Measurements from ENCODE around the gene FARP2. TPM values are rescaled to one million over a fixed set of nuclear protein-coding genes. Genes with fewer than 3 reads are reported as not detected.
A peak's percentile ranks its signal among the peaks of the same experiment; 100 is the strongest.

FARP2 gene
- total and polyA plus RNA-seq, 11 donors: 7.9 to 31.8 (median 20.1) TPM

GRCh38 chr2:241357531-241357930, 1.4 kb downstream of the FARP2 start:
- DNase-seq (no peak), ATAC-seq (no peak)
- Histone ChIP-seq H3K27ac (peak overlapping the region in 1 of 12 donors; percentile 72), H3K27me3 (no peaks in the 10 kb centered on the region), H3K9me3 (no peaks in the 10 kb centered on the region), H3K4me1 (peaks cover 0 to 40% (median 19%) of the 10 kb centered on the region in 12 donors), H3K36me3 (peaks cover 0 to 23% (median 20%) of the 10 kb centered on the region in 9 donors), H3K4me3 (peak overlapping the region in 5 of 12 donors; percentile 82 to 97 (median 92))
- TF ChIP-seq POLR2A (IDR thresholded peaks at IDR 0.05) (no peak), CTCF (IDR thresholded peaks at IDR 0.05) (no peak)
- 60 to 73% (median 68%) methylated on average over 3 of the region's 3 CpGs for WGBS, 4 donors
- intact Hi-C loops (cut with DNase I): loop anchor here in 4 of 10 donors (2.0 to 10.0 kb wide), 5 partner anchors 35 to 257 kb away; partner anchors contain the start of genes HDLBP (in 2 of the 4) and SEPTIN2 (in 2 of the 4)

- peak overlapping the region in 2 of 12 donors; percentile 1 to 7 for H3K4me3 ChIP-seq
- no peak for ATAC-seq
- TF ChIP-seq POLR2A (IDR thresholded peaks at IDR 0.05) (no peak), CTCF (IDR thresholded peaks at IDR 0.05) (no peak)
- H3K4me1 ChIP-seq: peaks cover 0 to 44% (median 19%) of the 10 kb centered on the region in 12 donors
- WGBS, 4 donors: 82 to 86% (median 85%) methylated on average over 5 of the region's 5 CpGs
- H3K9me3 ChIP-seq: no peaks in the 10 kb centered on the region
- no peak for DNase-seq
- peak overlapping the region in 1 of 12 donors; percentile 72 for H3K27ac ChIP-seq
- peaks cover 0 to 14% (median 10%) of the 10 kb centered on the region in 9 donors for H3K36me3 ChIP-seq
- no peaks in the 10 kb centered on the region for H3K27me3 ChIP-seq
- intact Hi-C loops (cut with DNase I): loop anchor here in 3 of 10 donors (5.0 to 10.0 kb wide), 4 partner anchors 34 to 256 kb away; partner anchors contain the start of genes HDLBP (in 1 of the 3) and SEPTIN2 (in 1 of the 3)
Observed at GRCh38 chr2:241358470-241358869, 2.4 kb downstream of the FARP2 start.

- no peak for TF ChIP-seq CTCF (IDR thresholded peaks at IDR 0.05)
- H3K4me1 ChIP-seq: peaks cover 0 to 53% (median 26%) of the 10 kb centered on the region in 12 donors
- intact Hi-C loops (cut with DNase I): loop anchor here in 3 of 10 donors (5.0 to 10.0 kb wide), 4 partner anchors 33 to 255 kb away; partner anchors contain the start of genes HDLBP (in 1 of the 3) and SEPTIN2 (in 1 of the 3)
- H3K9me3 ChIP-seq: no peaks in the 10 kb centered on the region
- no peaks in the 10 kb centered on the region for H3K27me3 ChIP-seq
- H3K36me3 ChIP-seq: peaks cover 0 to 3% (median 2%) of the 10 kb centered on the region in 9 donors
- H3K4me3 ChIP-seq: no peak overlapping the region
- H3K27ac ChIP-seq: no peak overlapping the region
- DNase-seq: no peak
- 86 to 90% (median 88%) methylated on average over 7 of the region's 7 CpGs for WGBS, 4 donors
- ATAC-seq: no peak
Observed at GRCh38 chr2:241359481-241360045, 3.5 kb downstream of the FARP2 start.

- H3K4me3 ChIP-seq: no peak overlapping the region
- H3K27ac ChIP-seq: peak overlapping the region in 1 of 12 donors; percentile 4
- no peaks in the 10 kb centered on the region for H3K27me3 ChIP-seq
- no peaks in the 10 kb centered on the region for H3K9me3 ChIP-seq
- H3K4me1 ChIP-seq: peaks cover 0 to 42% (median 10%) of the 10 kb centered on the region in 12 donors
- DNase-seq (no peak), ATAC-seq (peak in 2 of 4 donors; percentile 33 to 45)
- 73 to 94% (median 82%) methylated on average over 7 of the region's 7 CpGs for WGBS, 4 donors
- TF ChIP-seq POLR2A (IDR thresholded peaks at IDR 0.05) (no peak), CTCF (IDR thresholded peaks at IDR 0.05) (no peak)
- intact Hi-C loops (cut with DNase I): no loop called here
- H3K36me3 ChIP-seq: no peaks in the 10 kb centered on the region
Observed at GRCh38 chr2:241363426-241363825, 7.3 kb downstream of the FARP2 start.

Measured in heart left ventricle (tissue), 16 donors.